Epithelial cell of proximal tubule (primary cell): ENCODE measurements around the gene SCRG1. TPM values are rescaled to one million over a fixed set of nuclear protein-coding genes. Genes with fewer than 3 reads are reported as not detected.

Experiments
- DNase-seq: peaks from one replicate; pipeline ENCODE4 v3.0.0-alpha.2; 2011; ENCODE audit warnings: low read depth
- H3K4me3 ChIP-seq: 2 replicates; pipeline ENCODE4 v1.5.1; 2011; ENCODE audit warnings: low read depth, mild to moderate bottlenecking, low read length
- CTCF ChIP-seq: conservative IDR thresholded peaks from 2 replicates; pipeline ENCODE4 v1.5.1; 2012; ENCODE audit warnings: low read depth, mild to moderate bottlenecking, low read length
- total RNA-seq: library from RNA; depleted of rRNA; stranded (reverse); fragments of >200 nt; gene quantifications from 2 replicates; pipeline ENCODE4 v1.2.3, GENCODE V29; 2015

The SCRG1 gene
- total RNA-seq, 1 donor from 2014 or later = not detected

- no peak for TF ChIP-seq CTCF
- no peak overlapping the region for H3K4me3 ChIP-seq
- DNase-seq = no peak
Measured at GRCh38 chr4:173415092-173415491, 16.2 kb upstream of the SCRG1 start.

- DNase-seq = no peak
- H3K4me3 ChIP-seq = no peak overlapping the region
- TF ChIP-seq CTCF = no peak
Measured at GRCh38 chr4:173414456-173414855, 15.5 kb upstream of the SCRG1 start.

GRCh38 chr4:173413036-173413435 is 14.1 kb upstream of the SCRG1 start:
- TF ChIP-seq CTCF = no peak
- H3K4me3 ChIP-seq = no peak overlapping the region
- DNase-seq = no peak

- no peak for TF ChIP-seq CTCF
- no peak for DNase-seq
- H3K4me3 ChIP-seq = no peak overlapping the region
Measured at GRCh38 chr4:173411106-173411693, 12.3 kb upstream of the SCRG1 start.

- no peak for TF ChIP-seq CTCF
- no peak for DNase-seq
Measured at GRCh38 chr4:173410079-173410478, 11.2 kb upstream of the SCRG1 start.

GRCh38 chr4:173405840-173406606 is 7.1 kb upstream of the SCRG1 start:
- TF ChIP-seq CTCF = no peak
- no peak for DNase-seq
- H3K4me3 ChIP-seq = no peak overlapping the region

More at GRCh38 chr4:173410079-173410478, 11.2 kb upstream of the SCRG1 start:
- H3K4me3 ChIP-seq = no peak overlapping the region

- no peak for DNase-seq
- TF ChIP-seq CTCF = no peak
- no peak overlapping the region for H3K4me3 ChIP-seq
Measured at GRCh38 chr4:173404296-173404865, 5.5 kb upstream of the SCRG1 start.
